ENCODE measurements around the gene SYS1.
A peak's percentile ranks its signal among the peaks of the same experiment; 100 is the strongest.

Gene SYS1

GRCh38 chr20:45330476-45330875 lies 32.5 kb upstream of the SYS1 start:
- Mint-ChIP-seq H3K27ac (no peak overlapping the region), H3K4me1 (ENCODE audit: low read depth) (no peaks in the 10 kb centered on the region), H3K27me3 (no peaks in the 10 kb centered on the region), H3K9me3 (no peaks in the 10 kb centered on the region), H3K36me3 (ENCODE audit: low read depth) (peaks cover 83% of the 10 kb centered on the region), H3K4me3 (no peak overlapping the region)
- DNase-seq: no peak

- DNase-seq: no peak
- H3K36me3 Mint-ChIP-seq (ENCODE audit: low read depth): peaks cover 74% of the 10 kb centered on the region
- H3K9me3 Mint-ChIP-seq: no peaks in the 10 kb centered on the region
Measured at GRCh38 chr20:45336530-45337366, 26.2 kb upstream of the SYS1 start.

DNA sequence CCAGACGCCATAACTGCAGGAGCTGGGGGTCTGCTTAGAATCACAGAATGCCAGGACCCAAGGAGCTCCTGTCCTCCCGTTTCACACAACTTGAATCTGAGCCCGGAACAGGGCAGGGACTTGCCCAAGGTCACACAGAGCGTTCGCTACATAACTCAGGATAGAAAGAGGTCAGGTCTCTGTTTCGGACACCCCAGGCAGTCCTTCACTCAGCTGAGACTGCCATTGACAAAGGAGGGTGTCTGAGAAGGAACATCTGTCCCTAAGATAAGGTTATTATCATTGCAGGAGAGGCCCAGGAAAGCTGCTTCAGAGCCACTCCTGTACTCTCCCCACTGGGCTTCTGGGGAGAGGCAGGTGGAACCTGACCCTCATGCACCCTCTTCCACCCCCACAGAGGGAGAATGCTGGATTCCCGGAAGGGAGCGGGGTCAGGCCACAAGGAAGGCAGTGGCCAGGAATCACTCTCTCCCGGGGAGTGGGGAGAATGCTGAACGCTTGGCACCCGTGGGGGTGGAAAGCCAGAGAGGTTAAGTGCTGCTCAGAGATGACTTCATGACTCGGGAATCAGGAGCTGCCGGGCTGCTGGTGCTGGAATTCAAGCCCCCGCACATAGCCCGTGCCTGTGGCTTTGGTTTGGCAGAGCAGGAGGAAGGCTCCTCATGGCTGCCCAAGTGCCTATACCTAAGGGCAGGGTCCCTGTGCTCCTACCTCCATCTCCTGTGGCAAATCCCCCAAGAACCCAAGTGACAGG lies 25.4 kb upstream of the SYS1 start:
- peaks cover 1% of the 10 kb centered on the region for H3K4me1 Mint-ChIP-seq (ENCODE audit: low read depth)
- DNase-seq: no peak
- H3K36me3 Mint-ChIP-seq (ENCODE audit: low read depth): peaks cover 77% of the 10 kb centered on the region
- no peaks in the 10 kb centered on the region for H3K27me3 Mint-ChIP-seq
- no peaks in the 10 kb centered on the region for H3K9me3 Mint-ChIP-seq
- H3K27ac Mint-ChIP-seq: no peak overlapping the region
- H3K4me3 Mint-ChIP-seq: no peak overlapping the region

More at GRCh38 chr20:45336530-45337366, 26.2 kb upstream of the SYS1 start:
- Mint-ChIP-seq H3K4me1 (ENCODE audit: low read depth) (peaks cover 1% of the 10 kb centered on the region), H3K4me3 (no peak overlapping the region), H3K27ac (no peak overlapping the region), H3K27me3 (no peaks in the 10 kb centered on the region)

DNA sequence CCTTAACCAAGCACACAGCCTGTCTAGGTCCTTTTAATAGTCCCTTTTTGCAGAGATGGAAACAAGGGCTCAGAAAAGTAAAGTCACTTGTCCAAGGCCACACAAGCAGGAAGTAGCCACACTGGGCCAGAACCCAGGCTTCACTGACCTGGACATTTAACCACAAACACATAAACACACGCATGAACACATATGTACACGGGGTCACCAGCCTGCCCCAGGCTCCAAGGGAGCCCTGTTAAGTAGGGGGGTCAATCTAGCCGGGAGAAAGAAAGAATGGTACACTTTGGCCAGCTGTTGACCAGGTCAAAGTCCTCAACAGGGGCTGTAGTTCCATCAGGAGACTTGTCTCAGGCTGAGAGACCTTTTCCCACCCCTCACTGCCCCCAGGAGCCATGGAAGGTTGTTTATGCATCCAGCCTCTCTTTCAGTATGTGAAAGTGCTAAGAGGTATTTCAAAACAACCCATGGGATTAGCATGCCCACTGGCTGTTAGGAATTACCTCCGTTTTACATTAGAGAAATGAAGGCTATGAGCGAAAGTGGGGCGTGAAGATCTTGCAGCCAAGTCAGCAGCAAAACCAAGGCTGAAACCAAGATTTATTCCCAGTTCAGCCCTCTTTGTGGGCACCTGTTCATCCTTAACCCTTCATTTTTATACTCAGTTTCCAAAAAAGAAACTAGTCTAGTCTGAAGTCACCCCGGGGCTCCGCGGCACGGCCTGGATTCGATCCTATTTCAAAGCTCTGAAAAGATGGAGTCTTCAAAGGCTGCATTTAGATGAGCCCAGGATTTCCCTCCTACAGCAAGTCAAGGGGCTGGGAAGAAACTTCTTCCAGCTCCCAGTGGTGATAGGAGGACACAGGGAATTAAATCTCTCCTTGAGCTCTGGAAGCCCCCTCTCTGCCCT lies 24.6 kb upstream of the SYS1 start:
- peaks cover 75% of the 10 kb centered on the region for H3K36me3 Mint-ChIP-seq (ENCODE audit: low read depth)
- H3K27me3 Mint-ChIP-seq: no peaks in the 10 kb centered on the region
- H3K4me3 Mint-ChIP-seq: no peak overlapping the region
- peaks cover 7% of the 10 kb centered on the region for H3K4me1 Mint-ChIP-seq (ENCODE audit: low read depth)
- no peak overlapping the region for H3K27ac Mint-ChIP-seq
- DNase-seq: no peak
- H3K9me3 Mint-ChIP-seq: no peaks in the 10 kb centered on the region

GRCh38 chr20:45339084-45339483 lies 23.9 kb upstream of the SYS1 start:
- H3K27me3 Mint-ChIP-seq: no peaks in the 10 kb centered on the region
- no peak overlapping the region for H3K4me3 Mint-ChIP-seq
- peaks cover 11% of the 10 kb centered on the region for H3K4me1 Mint-ChIP-seq (ENCODE audit: low read depth)
- H3K36me3 Mint-ChIP-seq (ENCODE audit: low read depth): peaks cover 77% of the 10 kb centered on the region
- H3K9me3 Mint-ChIP-seq: no peaks in the 10 kb centered on the region
- no peak for DNase-seq
- no peak overlapping the region for H3K27ac Mint-ChIP-seq

- DNase-seq: no peak
- no peak overlapping the region for H3K27ac Mint-ChIP-seq
- H3K4me3 Mint-ChIP-seq: no peak overlapping the region
- H3K27me3 Mint-ChIP-seq: no peaks in the 10 kb centered on the region
- H3K9me3 Mint-ChIP-seq: no peaks in the 10 kb centered on the region
- H3K4me1 Mint-ChIP-seq (ENCODE audit: low read depth): peaks cover 19% of the 10 kb centered on the region
- H3K36me3 Mint-ChIP-seq (ENCODE audit: low read depth): peaks cover 80% of the 10 kb centered on the region
Measured at GRCh38 chr20:45339799-45340198, 23.2 kb upstream of the SYS1 start.

GRCh38 chr20:45340236-45340847 lies 22.6 kb upstream of the SYS1 start:
- no peaks in the 10 kb centered on the region for H3K27me3 Mint-ChIP-seq
- peaks cover 24% of the 10 kb centered on the region for H3K4me1 Mint-ChIP-seq (ENCODE audit: low read depth)
- H3K9me3 Mint-ChIP-seq: no peaks in the 10 kb centered on the region
- peaks cover 80% of the 10 kb centered on the region for H3K36me3 Mint-ChIP-seq (ENCODE audit: low read depth)
- no peak overlapping the region for H3K4me3 Mint-ChIP-seq
- H3K27ac Mint-ChIP-seq: no peak overlapping the region
- DNase-seq: no peak

DNA sequence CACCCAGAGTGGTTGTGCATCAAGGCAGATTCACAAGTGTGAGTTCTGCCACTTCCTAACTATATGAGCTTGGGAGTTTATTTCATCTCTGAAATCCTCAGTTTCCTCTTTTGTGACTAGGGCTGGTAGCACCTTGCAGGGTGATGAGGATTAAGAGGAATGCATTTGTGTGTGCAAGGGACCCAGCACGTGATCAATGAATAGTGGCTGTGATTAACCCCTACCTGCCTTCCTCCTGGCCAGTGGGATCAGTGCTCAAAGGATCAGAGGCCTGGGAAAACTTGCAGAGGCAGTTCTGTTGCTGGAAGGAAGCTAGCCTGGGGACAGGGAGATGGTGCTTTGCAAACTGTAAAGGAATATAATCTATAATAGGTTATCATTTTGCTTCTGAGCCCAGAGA lies 22.0 kb upstream of the SYS1 start:
- no peak overlapping the region for H3K4me3 Mint-ChIP-seq
- peaks cover 78% of the 10 kb centered on the region for H3K36me3 Mint-ChIP-seq (ENCODE audit: low read depth)
- no peak for DNase-seq
- no peaks in the 10 kb centered on the region for H3K27me3 Mint-ChIP-seq
- H3K27ac Mint-ChIP-seq: peak overlapping the region; percentile 52
- peaks cover 30% of the 10 kb centered on the region for H3K4me1 Mint-ChIP-seq (ENCODE audit: low read depth)
- no peaks in the 10 kb centered on the region for H3K9me3 Mint-ChIP-seq

GRCh38 chr20:45341579-45341938 lies 21.4 kb upstream of the SYS1 start:
- Mint-ChIP-seq H3K4me3 (no peak overlapping the region), H3K27ac (no peak overlapping the region), H3K4me1 (ENCODE audit: low read depth) (peaks cover 36% of the 10 kb centered on the region), H3K27me3 (no peaks in the 10 kb centered on the region), H3K9me3 (no peaks in the 10 kb centered on the region), H3K36me3 (ENCODE audit: low read depth) (peaks cover 77% of the 10 kb centered on the region)
- no peak for DNase-seq

GRCh38 chr20:45341939-45342854 lies 20.8 kb upstream of the SYS1 start:
- Mint-ChIP-seq H3K4me3 (no peak overlapping the region), H3K27ac (no peak overlapping the region)

GRCh38 chr20:45342855-45343531 lies 20.0 kb upstream of the SYS1 start:
- H3K4me1 Mint-ChIP-seq (ENCODE audit: low read depth): peaks cover 49% of the 10 kb centered on the region
- H3K9me3 Mint-ChIP-seq: no peaks in the 10 kb centered on the region
- DNase-seq: no peak
- peak overlapping the region; percentile 14 for H3K27ac Mint-ChIP-seq
- no peaks in the 10 kb centered on the region for H3K27me3 Mint-ChIP-seq
- H3K36me3 Mint-ChIP-seq (ENCODE audit: low read depth): peaks cover 78% of the 10 kb centered on the region
- H3K4me3 Mint-ChIP-seq: no peak overlapping the region

More at GRCh38 chr20:45341939-45342854, 20.8 kb upstream of the SYS1 start:
- H3K27me3 Mint-ChIP-seq: no peaks in the 10 kb centered on the region
- no peak for DNase-seq
- H3K36me3 Mint-ChIP-seq (ENCODE audit: low read depth): peaks cover 77% of the 10 kb centered on the region
- peaks cover 43% of the 10 kb centered on the region for H3K4me1 Mint-ChIP-seq (ENCODE audit: low read depth)
- no peaks in the 10 kb centered on the region for H3K9me3 Mint-ChIP-seq

DNA sequence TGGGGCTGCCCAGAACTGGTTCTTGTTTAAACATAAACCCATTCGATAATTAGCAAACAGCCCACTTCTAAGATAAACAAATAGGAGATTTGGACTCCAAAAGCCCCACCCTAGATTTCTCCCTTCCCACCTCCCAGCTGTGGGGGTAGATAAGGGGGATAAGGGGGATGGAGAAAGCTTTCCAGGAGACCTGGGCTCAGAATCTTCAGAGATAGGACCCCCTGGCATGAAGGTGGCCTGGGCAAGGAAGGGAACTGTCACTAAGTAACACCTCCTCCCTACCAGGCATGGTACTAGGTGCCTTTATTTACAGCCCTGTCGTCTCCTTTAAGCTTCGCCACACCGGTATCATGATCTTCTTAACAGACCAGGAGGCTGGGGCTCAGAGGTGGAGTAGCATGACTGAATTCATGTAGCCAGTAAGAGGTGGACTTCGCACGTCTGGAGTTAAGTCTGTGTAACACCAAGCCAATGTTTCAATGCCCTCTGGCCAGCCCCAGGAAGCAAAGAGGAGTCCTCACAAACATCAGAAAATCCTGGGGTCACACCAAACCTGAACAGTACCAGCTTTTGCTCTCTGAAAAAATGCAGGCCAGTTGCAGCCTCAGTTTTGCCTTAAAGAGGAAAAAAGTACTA lies 19.3 kb upstream of the SYS1 start:
- H3K27me3 Mint-ChIP-seq: no peaks in the 10 kb centered on the region
- peaks cover 78% of the 10 kb centered on the region for H3K36me3 Mint-ChIP-seq (ENCODE audit: low read depth)
- H3K9me3 Mint-ChIP-seq: no peaks in the 10 kb centered on the region
- H3K27ac Mint-ChIP-seq: peak overlapping the region; percentile 44
- no peak for DNase-seq
- no peak overlapping the region for H3K4me3 Mint-ChIP-seq
- H3K4me1 Mint-ChIP-seq (ENCODE audit: low read depth): peaks cover 51% of the 10 kb centered on the region
